ENCODE data around the gene GRB14. TPM values are rescaled to one million over a fixed set of nuclear protein-coding genes. Genes with fewer than 3 reads are reported as not detected.

Gene GRB14
- total and polyA plus RNA-seq, 5 donors from 2014 or later, result 0.69 TPM; not detected in 4

DNA sequence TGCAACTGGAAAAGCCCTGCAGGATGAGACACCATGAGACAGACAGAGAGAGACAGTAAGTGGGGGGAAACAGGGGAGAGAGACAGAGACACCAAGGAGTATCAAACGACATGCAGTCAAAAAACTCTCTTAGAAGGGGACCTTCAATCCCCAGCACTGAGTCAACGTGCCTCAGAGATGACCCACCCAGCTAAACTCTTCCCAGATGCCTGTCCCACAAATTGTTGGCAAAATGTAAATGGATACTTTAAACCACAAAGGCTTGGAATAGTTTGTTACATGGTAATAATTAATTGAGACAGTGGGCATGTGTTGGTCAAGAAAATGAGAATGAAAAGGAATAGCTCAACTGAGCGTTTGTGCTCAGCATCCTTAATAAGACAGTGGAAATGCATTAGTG lies 98.3 kb downstream of the GRB14 start:
- no peak overlapping the region for H3K4me3 ChIP-seq (ENCODE audit: low read depth, low read length)
- H3K4me1 ChIP-seq (ENCODE audit: control insufficient read depth, insufficient read depth, low read length, poor library complexity, severe bottlenecking), result no peaks in the 10 kb centered on the region
- H3K9me3 ChIP-seq (ENCODE audit: control insufficient read depth in 2 of 2, low read length in 2 of 2), result no peaks in the 10 kb centered on the region
- no peaks in the 10 kb centered on the region for H3K36me3 ChIP-seq (ENCODE audit: control insufficient read depth, insufficient read depth, low read length)
- Mint-ChIP-seq H3K9me3 (peaks cover 2 to 13% (median 6%) of the 10 kb centered on the region in 7 donors), H3K36me3 (no peaks in the 10 kb centered on the region), H3K27ac (no peak overlapping the region), H3K27me3 (peaks cover 4% of the 10 kb centered on the region), H3K4me3 (no peak overlapping the region), H3K4me1 (no peaks in the 10 kb centered on the region)
- H3K27me3 ChIP-seq (ENCODE audit: control insufficient read depth, insufficient read depth, low read length), result no peaks in the 10 kb centered on the region
- no peak for DNase-seq
- ATAC-seq (ENCODE audit: low read depth in 2 of 2), result no peak
- H3K27ac ChIP-seq (ENCODE audit: insufficient read depth, low read length, poor library complexity, severe bottlenecking), result no peak overlapping the region

DNA sequence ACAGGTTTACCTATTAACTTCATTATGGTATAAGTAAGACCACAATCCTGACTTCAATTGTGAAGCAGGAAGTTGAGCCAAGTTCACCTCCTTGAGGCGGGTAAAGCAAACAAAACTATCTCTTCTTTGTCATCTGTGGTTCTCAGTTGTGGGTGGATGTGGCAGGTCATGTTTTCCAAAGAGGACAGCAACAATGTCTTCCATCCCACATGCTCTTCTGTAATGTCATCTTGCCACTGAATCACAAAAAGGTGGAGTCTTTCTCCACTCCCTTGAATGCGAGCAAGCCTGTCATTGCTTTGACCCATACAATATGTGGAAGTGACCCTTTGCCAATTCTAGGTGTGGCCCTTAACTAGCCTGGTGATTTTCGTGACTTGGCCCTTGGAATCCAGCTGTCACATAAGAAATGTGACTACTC lies 98.7 kb downstream of the GRB14 start:
- peaks cover 4% of the 10 kb centered on the region for H3K27me3 Mint-ChIP-seq
- no peaks in the 10 kb centered on the region for H3K36me3 Mint-ChIP-seq
- H3K4me1 Mint-ChIP-seq, result no peaks in the 10 kb centered on the region
- no peak overlapping the region for H3K4me3 ChIP-seq (ENCODE audit: low read depth, low read length)
- H3K4me1 ChIP-seq (ENCODE audit: control insufficient read depth, insufficient read depth, low read length, poor library complexity, severe bottlenecking), result no peaks in the 10 kb centered on the region
- H3K9me3 ChIP-seq (ENCODE audit: control insufficient read depth in 2 of 2, low read length in 2 of 2), result no peaks in the 10 kb centered on the region
- DNase-seq (no peak), ATAC-seq (ENCODE audit: low read depth in 2 of 2) (no peak)
- no peak overlapping the region for H3K27ac Mint-ChIP-seq
- peaks cover 2 to 13% (median 6%) of the 10 kb centered on the region in 7 donors for H3K9me3 Mint-ChIP-seq
- H3K27me3 ChIP-seq (ENCODE audit: control insufficient read depth, insufficient read depth, low read length), result no peaks in the 10 kb centered on the region
- no peaks in the 10 kb centered on the region for H3K36me3 ChIP-seq (ENCODE audit: control insufficient read depth, insufficient read depth, low read length)
- no peak overlapping the region for H3K27ac ChIP-seq (ENCODE audit: insufficient read depth, low read length, poor library complexity, severe bottlenecking)
- H3K4me3 Mint-ChIP-seq, result no peak overlapping the region

DNA sequence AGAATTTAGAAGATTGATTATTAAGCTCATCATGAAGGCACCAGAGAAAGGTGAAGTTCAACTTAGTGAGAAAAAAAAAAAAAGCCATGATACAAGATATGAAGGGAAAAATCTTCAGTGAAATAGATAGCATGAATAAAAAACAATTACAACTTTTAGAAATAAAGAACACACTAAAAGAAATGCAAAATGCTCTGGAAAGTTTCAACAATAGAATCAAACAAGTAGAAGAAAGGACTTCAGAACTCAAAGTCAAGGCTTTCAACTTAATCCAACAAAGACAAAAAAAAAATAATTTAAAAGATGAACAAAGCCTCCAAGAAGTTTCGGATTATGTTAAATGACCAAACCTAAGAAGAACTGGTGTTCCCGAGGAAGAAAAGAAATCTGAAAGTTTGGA lies 105.5 kb downstream of the GRB14 start:
- Mint-ChIP-seq H3K4me1 (no peaks in the 10 kb centered on the region), H3K9me3 (peaks cover 2 to 51% (median 11%) of the 10 kb centered on the region in 7 donors), H3K27ac (no peak overlapping the region), H3K27me3 (peaks cover 4% of the 10 kb centered on the region), H3K4me3 (no peak overlapping the region), H3K36me3 (peaks cover 3% of the 10 kb centered on the region)
- H3K9me3 ChIP-seq (ENCODE audit: control insufficient read depth in 2 of 2, low read length in 2 of 2), result peaks cover 0 to 5% of the 10 kb centered on the region in 2 experiments
- H3K4me1 ChIP-seq (ENCODE audit: control insufficient read depth, insufficient read depth, low read length, poor library complexity, severe bottlenecking), result no peaks in the 10 kb centered on the region
- no peak for DNase-seq
- no peaks in the 10 kb centered on the region for H3K27me3 ChIP-seq (ENCODE audit: control insufficient read depth, insufficient read depth, low read length)
- no peak overlapping the region for H3K27ac ChIP-seq (ENCODE audit: insufficient read depth, low read length, poor library complexity, severe bottlenecking)
- H3K36me3 ChIP-seq (ENCODE audit: control insufficient read depth, insufficient read depth, low read length), result no peaks in the 10 kb centered on the region
- no peak overlapping the region for H3K4me3 ChIP-seq (ENCODE audit: low read depth, low read length)
- no peak for ATAC-seq (ENCODE audit: low read depth in 2 of 2)

DNA sequence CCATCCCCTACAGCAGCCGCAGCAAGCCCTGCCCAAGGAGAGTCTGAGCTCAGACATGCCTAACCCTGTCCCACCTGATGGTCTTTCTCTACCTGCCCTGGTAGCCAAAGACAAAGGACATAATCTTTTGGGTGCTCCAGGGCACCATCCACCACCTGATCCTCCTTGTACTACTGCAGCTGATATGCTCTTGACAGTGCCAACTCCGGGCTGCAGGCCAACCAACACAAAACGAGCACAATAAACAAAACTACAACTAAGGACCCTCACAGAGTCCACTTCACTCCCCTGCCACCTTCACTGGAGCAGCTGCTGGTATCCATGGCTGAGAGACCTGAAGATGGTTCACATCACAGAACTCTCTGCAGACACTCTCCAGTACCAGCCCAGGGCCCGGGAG lies 106.3 kb downstream of the GRB14 start:
- Mint-ChIP-seq H3K9me3 (peaks cover 2 to 51% (median 11%) of the 10 kb centered on the region in 7 donors), H3K27me3 (peaks cover 4% of the 10 kb centered on the region), H3K36me3 (peaks cover 3% of the 10 kb centered on the region), H3K4me3 (no peak overlapping the region), H3K27ac (no peak overlapping the region), H3K4me1 (no peaks in the 10 kb centered on the region)
- ATAC-seq (ENCODE audit: low read depth in 2 of 2) (no peak), DNase-seq (no peak)
- Histone ChIP-seq H3K36me3 (ENCODE audit: control insufficient read depth, insufficient read depth, low read length) (no peaks in the 10 kb centered on the region), H3K9me3 (ENCODE audit: control insufficient read depth in 2 of 2, low read length in 2 of 2) (peaks cover 0 to 5% of the 10 kb centered on the region in 2 experiments), H3K27ac (ENCODE audit: insufficient read depth, low read length, poor library complexity, severe bottlenecking) (no peak overlapping the region), H3K4me3 (ENCODE audit: low read depth, low read length) (no peak overlapping the region), H3K27me3 (ENCODE audit: control insufficient read depth, insufficient read depth, low read length) (no peaks in the 10 kb centered on the region), H3K4me1 (ENCODE audit: control insufficient read depth, insufficient read depth, low read length, poor library complexity, severe bottlenecking) (no peaks in the 10 kb centered on the region)

DNA sequence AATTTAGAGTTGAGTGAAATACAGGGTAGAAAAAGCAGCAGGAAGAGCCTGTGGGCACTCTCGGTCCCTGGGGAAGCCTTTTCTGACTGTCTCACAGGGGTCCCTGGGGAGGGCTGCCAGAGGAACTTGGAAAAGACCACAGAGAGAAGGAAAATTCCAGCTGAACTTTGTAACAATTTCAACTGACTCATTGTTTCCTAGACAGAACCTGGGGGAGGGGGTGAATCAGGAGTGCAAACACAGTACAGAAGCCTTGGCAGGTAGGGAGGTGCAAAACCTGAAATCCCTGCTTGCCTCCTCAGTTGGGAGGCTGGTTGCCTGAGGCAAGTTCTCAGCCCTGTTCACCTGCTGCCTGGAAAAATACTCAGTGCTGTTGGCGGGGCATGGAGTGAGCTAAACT lies 106.8 kb downstream of the GRB14 start:
- no peaks in the 10 kb centered on the region for H3K36me3 ChIP-seq (ENCODE audit: control insufficient read depth, insufficient read depth, low read length)
- Mint-ChIP-seq H3K4me3 (no peak overlapping the region), H3K4me1 (no peaks in the 10 kb centered on the region), H3K27me3 (peaks cover 4% of the 10 kb centered on the region), H3K9me3 (peaks cover 2 to 51% (median 11%) of the 10 kb centered on the region in 7 donors), H3K27ac (no peak overlapping the region), H3K36me3 (peaks cover 3% of the 10 kb centered on the region)
- H3K27me3 ChIP-seq (ENCODE audit: control insufficient read depth, insufficient read depth, low read length), result no peaks in the 10 kb centered on the region
- no peaks in the 10 kb centered on the region for H3K4me1 ChIP-seq (ENCODE audit: control insufficient read depth, insufficient read depth, low read length, poor library complexity, severe bottlenecking)
- no peak overlapping the region for H3K4me3 ChIP-seq (ENCODE audit: low read depth, low read length)
- H3K27ac ChIP-seq (ENCODE audit: insufficient read depth, low read length, poor library complexity, severe bottlenecking), result no peak overlapping the region
- H3K9me3 ChIP-seq (ENCODE audit: control insufficient read depth in 2 of 2, low read length in 2 of 2), result peaks cover 0 to 5% of the 10 kb centered on the region in 2 experiments
- ATAC-seq (ENCODE audit: low read depth in 2 of 2) (no peak), DNase-seq (no peak)

DNA sequence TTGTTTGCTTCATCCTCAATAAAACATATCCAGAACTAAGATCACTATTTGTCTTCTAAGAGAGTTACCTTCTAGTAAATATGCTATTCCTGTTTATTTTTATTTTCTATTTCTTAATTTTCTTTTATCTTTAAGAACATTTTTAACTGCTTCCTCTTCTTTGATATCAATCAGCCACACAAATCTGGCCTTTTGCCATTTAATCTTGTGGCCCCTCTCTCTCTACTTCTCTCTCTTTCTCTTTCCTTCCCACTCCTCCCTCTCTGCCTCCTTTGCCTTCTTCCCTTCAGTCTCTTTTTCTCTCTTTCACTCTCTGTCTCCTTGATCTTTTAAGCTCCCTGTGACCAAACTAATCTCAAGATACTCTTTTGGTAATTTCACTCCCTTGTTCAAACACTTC lies 108.4 kb downstream of the GRB14 start:
- DNase-seq, result no peak
- peaks cover 3% of the 10 kb centered on the region for H3K36me3 Mint-ChIP-seq
- peaks cover 0 to 42% (median 11%) of the 10 kb centered on the region in 7 donors for H3K9me3 Mint-ChIP-seq
- H3K27me3 ChIP-seq (ENCODE audit: control insufficient read depth, insufficient read depth, low read length), result no peaks in the 10 kb centered on the region
- H3K9me3 ChIP-seq (ENCODE audit: control insufficient read depth in 2 of 2, low read length in 2 of 2), result peaks cover 0 to 5% of the 10 kb centered on the region in 2 experiments
- H3K4me1 Mint-ChIP-seq, result no peaks in the 10 kb centered on the region
- H3K4me3 Mint-ChIP-seq, result no peak overlapping the region
- no peak overlapping the region for H3K27ac Mint-ChIP-seq
- no peaks in the 10 kb centered on the region for H3K36me3 ChIP-seq (ENCODE audit: control insufficient read depth, insufficient read depth, low read length)
- H3K27ac ChIP-seq (ENCODE audit: insufficient read depth, low read length, poor library complexity, severe bottlenecking), result no peak overlapping the region
- no peak overlapping the region for H3K4me3 ChIP-seq (ENCODE audit: low read depth, low read length)
- no peaks in the 10 kb centered on the region for H3K4me1 ChIP-seq (ENCODE audit: control insufficient read depth, insufficient read depth, low read length, poor library complexity, severe bottlenecking)
- ATAC-seq (ENCODE audit: low read depth in 2 of 2), result no peak
- no peaks in the 10 kb centered on the region for H3K27me3 Mint-ChIP-seq

DNA sequence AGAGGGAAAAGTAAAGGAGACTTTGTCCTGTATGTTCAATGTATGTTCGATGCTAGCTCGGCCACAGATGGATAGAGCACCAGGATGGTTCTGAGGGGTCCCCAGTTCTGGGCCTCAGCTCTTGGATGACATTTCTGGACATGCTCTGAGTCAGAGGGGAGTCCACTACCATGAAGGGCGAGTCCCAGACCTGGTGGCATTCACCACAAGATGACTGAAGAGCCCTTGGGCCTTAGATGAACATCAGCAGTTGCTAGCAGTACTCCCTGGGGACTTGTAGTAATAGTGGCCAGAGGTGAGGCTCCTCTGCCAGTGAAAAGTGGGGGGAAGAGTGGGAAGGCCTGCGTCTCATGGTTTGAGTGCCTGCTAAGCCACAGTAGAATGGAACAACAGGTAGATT lies 109.5 kb downstream of the GRB14 start:
- ATAC-seq (ENCODE audit: low read depth in 2 of 2) (no peak), DNase-seq (no peak)
- no peak overlapping the region for H3K27ac ChIP-seq (ENCODE audit: insufficient read depth, low read length, poor library complexity, severe bottlenecking)
- H3K4me1 ChIP-seq (ENCODE audit: control insufficient read depth, insufficient read depth, low read length, poor library complexity, severe bottlenecking), result no peaks in the 10 kb centered on the region
- Mint-ChIP-seq H3K27ac (no peak overlapping the region), H3K9me3 (peaks cover 0 to 33% (median 11%) of the 10 kb centered on the region in 7 donors), H3K4me3 (no peak overlapping the region), H3K4me1 (no peaks in the 10 kb centered on the region), H3K27me3 (no peaks in the 10 kb centered on the region), H3K36me3 (peaks cover 3% of the 10 kb centered on the region)
- no peaks in the 10 kb centered on the region for H3K27me3 ChIP-seq (ENCODE audit: control insufficient read depth, insufficient read depth, low read length)
- H3K36me3 ChIP-seq (ENCODE audit: control insufficient read depth, insufficient read depth, low read length), result no peaks in the 10 kb centered on the region
- no peak overlapping the region for H3K4me3 ChIP-seq (ENCODE audit: low read depth, low read length)
- peaks cover 0 to 5% of the 10 kb centered on the region in 2 experiments for H3K9me3 ChIP-seq (ENCODE audit: control insufficient read depth in 2 of 2, low read length in 2 of 2)

DNA sequence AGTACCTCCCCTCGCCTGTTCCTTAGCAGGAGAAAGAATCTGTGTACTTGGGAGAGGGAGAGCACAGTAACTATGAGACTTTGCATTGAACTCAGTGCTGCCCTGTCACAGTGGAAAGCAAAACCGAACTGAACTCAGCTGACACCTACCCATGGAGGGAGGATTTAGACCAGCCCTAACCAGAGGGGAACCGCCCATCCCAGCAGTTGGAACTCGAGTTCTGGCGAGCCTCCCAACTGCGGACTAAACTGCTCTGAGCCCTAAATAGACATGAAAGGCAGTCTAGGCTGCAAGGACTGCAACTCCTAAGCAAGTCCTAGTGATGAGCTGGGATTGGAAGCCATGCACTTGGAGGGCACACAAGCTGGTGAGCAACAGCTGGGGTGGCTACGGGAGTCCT lies 110.4 kb downstream of the GRB14 start:
- Histone ChIP-seq H3K9me3 (ENCODE audit: control insufficient read depth in 2 of 2, low read length in 2 of 2) (peaks cover 0 to 3% of the 10 kb centered on the region in 2 experiments), H3K4me1 (ENCODE audit: control insufficient read depth, insufficient read depth, low read length, poor library complexity, severe bottlenecking) (no peaks in the 10 kb centered on the region), H3K27me3 (ENCODE audit: control insufficient read depth, insufficient read depth, low read length) (no peaks in the 10 kb centered on the region), H3K4me3 (ENCODE audit: low read depth, low read length) (no peak overlapping the region), H3K27ac (ENCODE audit: insufficient read depth, low read length, poor library complexity, severe bottlenecking) (no peak overlapping the region), H3K36me3 (ENCODE audit: control insufficient read depth, insufficient read depth, low read length) (no peaks in the 10 kb centered on the region)
- Mint-ChIP-seq H3K27ac (no peak overlapping the region), H3K4me3 (no peak overlapping the region), H3K9me3 (peaks cover 0 to 30% (median 9%) of the 10 kb centered on the region in 7 donors), H3K36me3 (peaks cover 3% of the 10 kb centered on the region), H3K27me3 (no peaks in the 10 kb centered on the region), H3K4me1 (no peaks in the 10 kb centered on the region)
- ATAC-seq (ENCODE audit: low read depth in 2 of 2), result no peak
- no peak for DNase-seq

All from CD4-positive, CD25-positive, alpha-beta regulatory T cell (primary cell).